RWPE1 (cell line): ENCODE measurements around the gene TMEM175.
A peak's percentile ranks its signal among the peaks of the same experiment; 100 is the strongest.

Source experiments
- CTCF ChIA-PET: fragments of 350-600 bp; sonication (Branson Sonifier 250); formaldehyde crosslinking; extraction: SDS; loops from one replicate; lab custom pipeline; 2021; lab: Yijun Ruan, JAX
- POLR2A ChIA-PET: fragments of 400-600 bp; formaldehyde crosslinking; extraction: SDS; loops from one replicate; lab custom pipeline; 2020; ENCODE audit warnings: antibody characterized with exemption; ENCODE audit not compliant: low non-redundant PET; lab: Yijun Ruan, JAX
- DNase-seq: peaks from one replicate; pipeline ENCODE4 v3.0.0; 2012; ENCODE audit warnings: low spot score
- H3K27ac ChIP-seq: fragments of 450-650 bp; 2 replicates; pipeline ENCODE4 v1.5.1; 2017
- TF ChIP-seq, protein P1 (sequence below): fragments of 450-650 bp; conservative IDR thresholded peaks from 2 replicates; pipeline ENCODE4 v1.5.1; 2017; ENCODE audit warnings: low read depth, mild to moderate bottlenecking

TMEM175 gene

GRCh38 chr4:970046-970745 lies 37.9 kb downstream of the TMEM175 start:
- ChIA-PET POLR2A (no interaction called here), CTCF (no interaction called here)
- TF ChIP-seq, protein P1, sequence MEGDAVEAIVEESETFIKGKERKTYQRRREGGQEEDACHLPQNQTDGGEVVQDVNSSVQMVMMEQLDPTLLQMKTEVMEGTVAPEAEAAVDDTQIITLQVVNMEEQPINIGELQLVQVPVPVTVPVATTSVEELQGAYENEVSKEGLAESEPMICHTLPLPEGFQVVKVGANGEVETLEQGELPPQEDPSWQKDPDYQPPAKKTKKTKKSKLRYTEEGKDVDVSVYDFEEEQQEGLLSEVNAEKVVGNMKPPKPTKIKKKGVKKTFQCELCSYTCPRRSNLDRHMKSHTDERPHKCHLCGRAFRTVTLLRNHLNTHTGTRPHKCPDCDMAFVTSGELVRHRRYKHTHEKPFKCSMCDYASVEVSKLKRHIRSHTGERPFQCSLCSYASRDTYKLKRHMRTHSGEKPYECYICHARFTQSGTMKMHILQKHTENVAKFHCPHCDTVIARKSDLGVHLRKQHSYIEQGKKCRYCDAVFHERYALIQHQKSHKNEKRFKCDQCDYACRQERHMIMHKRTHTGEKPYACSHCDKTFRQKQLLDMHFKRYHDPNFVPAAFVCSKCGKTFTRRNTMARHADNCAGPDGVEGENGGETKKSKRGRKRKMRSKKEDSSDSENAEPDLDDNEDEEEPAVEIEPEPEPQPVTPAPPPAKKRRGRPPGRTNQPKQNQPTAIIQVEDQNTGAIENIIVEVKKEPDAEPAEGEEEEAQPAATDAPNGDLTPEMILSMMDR = no peak
- no peak for DNase-seq
- no peak overlapping the region for H3K27ac ChIP-seq

DNA sequence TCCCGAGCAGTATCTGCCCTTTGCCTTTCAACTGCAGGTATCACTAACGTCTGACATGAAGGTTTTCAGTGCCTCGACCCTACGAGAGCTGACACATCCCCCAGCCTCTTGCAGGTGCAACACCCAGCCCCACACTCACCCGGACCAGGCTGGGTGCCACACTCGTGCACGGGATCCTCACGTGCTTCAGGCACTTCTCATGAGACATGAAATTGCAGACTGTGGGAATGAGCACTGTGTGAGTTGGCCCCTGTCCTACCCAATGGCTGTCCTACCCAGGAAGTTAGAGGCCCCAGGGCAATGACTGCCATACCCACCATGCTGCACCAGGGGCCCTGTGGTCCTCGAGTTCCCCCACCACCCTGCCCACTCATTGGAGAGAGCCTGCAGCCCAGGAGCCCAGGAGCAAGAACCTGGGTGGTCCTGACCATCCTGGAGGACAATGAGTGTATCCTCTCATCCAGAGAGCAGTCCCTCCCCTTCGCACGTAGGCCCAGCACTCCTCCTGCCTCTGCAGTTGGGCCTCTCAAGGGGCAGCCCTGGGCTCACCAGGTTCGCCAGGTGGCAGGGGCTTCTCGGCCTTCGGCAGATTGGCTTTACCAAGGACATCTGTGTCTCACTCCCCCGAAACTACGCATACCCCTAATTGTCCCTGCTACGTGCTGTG lies 38.7 kb downstream of the TMEM175 start:
- ChIA-PET CTCF (no interaction called here), POLR2A (no interaction called here)
- TF ChIP-seq, protein P1 = no peak
- H3K27ac ChIP-seq = no peak overlapping the region
- no peak for DNase-seq

- H3K27ac ChIP-seq = peak overlapping the region; percentile 49; the same call in 1 of the 2 replicates
- TF ChIP-seq, protein P1 = no peak
- ChIA-PET POLR2A (no interaction called here), CTCF (interaction anchor here (0.6 to 0.7 kb wide), 2 partner anchors 27 to 1530 kb away, joined by 4 to 6 read pairs; no protein-coding TSS in a partner anchor)
- no peak for DNase-seq
Measured at GRCh38 chr4:971666-972500, 39.6 kb downstream of the TMEM175 start.

- ChIA-PET CTCF (no interaction called here), POLR2A (no interaction called here)
- DNase-seq = peak; percentile 44
- H3K27ac ChIP-seq = peak overlapping the region; percentile 49
- TF ChIP-seq, protein P1 = no peak
Measured at GRCh38 chr4:972651-973424, 40.6 kb downstream of the TMEM175 start.

GRCh38 chr4:973431-974397 lies 41.5 kb downstream of the TMEM175 start, which contains the start of gene DGKQ:
DGKQ (minus strand) TSS chr4:973569; CDS start chr4:973482, 87 bp downstream.
- peak; percentile 87 for DNase-seq
- peak within 1 kb of the TSS; percentile 49 for H3K27ac ChIP-seq
- TF ChIP-seq, protein P1 = no peak
- CTCF ChIA-PET = no interaction called here
- POLR2A ChIA-PET = no interaction called here
